Iris pigment epithelial cell (primary cell): Measurements from ENCODE around the gene STON1.
"Not testable (repeated sequence)": the region's sequence is repeated elsewhere in the genome, so short reads cannot be mapped to it uniquely, and the experiment has no call there.

ENCODE experiments used
- DNase-seq: peaks from one replicate; pipeline ENCODE4 v3.0.0-alpha.2; 2011; ENCODE audit warnings: low read depth

Gene STON1

DNA sequence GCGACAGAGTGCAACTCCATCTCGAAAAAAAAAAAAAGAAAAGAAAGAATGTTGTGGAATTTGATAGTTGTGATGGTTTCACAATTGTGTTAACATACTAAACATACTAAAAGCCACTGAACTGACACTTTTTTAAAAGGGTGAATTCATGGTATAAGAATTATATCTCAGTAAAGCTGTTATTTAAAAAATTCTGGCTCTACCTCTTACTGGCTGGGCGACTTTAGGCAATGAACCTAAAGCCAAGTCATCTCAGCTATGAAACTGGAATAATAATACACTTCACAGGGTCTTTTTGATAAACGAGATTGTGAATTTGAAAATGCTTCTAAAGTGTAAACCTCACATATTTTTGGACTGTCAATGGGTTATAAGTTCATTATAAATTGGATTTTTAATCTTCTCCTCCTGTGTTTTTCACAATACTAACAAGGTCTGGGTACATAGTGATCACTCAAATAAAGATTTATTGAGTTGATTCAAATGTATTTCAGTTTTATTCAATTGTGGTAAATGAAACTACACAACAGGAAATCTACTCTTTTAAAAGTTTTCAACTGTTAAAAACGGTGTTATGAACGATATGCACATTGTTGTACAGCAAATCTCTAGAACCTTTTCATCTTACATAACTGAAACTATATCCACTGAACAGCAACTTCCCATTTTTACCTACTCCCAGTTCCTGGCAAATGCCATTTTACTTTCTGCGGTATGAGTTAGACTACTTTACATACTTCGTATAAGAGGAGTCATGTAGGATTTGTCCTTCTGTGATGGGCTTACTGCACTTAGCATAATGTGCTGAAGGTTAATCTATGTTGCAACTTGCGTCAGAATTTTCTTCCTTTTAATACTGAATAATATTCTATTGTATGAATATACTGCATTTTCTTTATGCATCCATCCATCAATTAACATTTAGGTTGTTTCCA, 44.7 kb downstream of the STON1 start:
- DNase-seq = no peak

- no peak for DNase-seq
Observed at GRCh38 chr2:48578313-48578712, 48.4 kb downstream of the STON1 start.

DNA sequence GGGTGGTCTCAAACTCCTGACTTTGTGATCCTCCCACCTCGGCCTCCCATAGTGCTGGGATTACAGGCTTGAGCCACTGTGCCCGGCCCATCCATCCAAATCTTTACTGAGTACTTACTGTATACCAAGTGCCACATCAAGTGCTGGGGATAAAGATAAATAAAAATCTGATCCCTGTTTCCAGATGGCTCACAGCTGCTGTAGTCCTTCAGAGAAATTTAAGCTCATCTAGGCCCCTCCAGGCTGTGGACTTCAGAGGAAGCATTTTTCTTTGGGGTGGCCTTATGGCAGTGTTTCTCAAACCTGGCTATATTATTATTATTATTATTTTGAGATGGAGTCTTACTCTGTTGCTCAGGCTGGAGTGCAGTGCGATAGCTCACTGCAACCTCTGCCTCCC, 54.0 kb downstream of the STON1 start:
- DNase-seq = no peak

- DNase-seq = no peak
Observed at GRCh38 chr2:48584551-48584950, 54.6 kb downstream of the STON1 start.

DNA sequence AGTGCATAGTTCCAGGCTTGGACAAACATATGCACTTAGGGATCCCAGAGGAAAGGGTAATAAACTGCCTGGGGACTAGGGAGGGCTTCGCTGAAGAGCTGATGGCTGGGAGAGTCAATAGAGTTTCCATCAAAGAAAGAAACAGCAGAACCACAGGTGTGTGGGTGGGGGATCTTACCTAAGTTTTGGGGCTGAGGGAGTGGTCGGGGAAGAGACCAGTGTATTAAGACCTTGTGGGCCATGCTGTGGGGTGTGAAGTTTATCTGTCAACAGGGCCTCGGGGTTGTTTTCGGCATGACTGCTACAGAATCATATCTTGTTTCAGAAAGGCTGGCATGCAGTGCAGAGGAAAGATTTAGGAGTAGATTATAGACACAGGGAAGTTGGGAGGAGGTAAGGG, 56.5 kb downstream of the STON1 start:
- DNase-seq = no peak

DNA sequence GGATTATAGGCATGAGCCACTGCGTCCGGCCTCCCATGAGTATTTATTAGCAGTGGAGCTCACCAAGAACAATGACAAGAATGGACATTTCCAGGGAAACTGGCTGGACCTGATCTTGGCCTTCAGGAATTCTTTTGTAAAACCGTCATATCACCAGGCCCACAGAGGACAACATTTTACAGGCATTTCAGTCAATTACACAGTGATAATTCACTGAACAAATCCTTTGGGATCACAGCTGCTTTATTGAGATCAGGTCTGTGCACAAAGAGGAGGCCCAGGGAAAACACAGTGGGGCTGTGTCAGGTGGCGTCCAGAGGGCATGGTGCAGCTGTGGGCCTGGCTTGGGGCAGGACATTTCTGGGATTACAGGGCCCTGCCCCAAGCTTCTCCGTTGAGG, 57.6 kb downstream of the STON1 start:
- DNase-seq = no peak

GRCh38 chr2:48587961-48588360, 58.0 kb downstream of the STON1 start:
- no peak for DNase-seq

GRCh38 chr2:48588745-48589144, 58.8 kb downstream of the STON1 start:
- no peak for DNase-seq

DNA sequence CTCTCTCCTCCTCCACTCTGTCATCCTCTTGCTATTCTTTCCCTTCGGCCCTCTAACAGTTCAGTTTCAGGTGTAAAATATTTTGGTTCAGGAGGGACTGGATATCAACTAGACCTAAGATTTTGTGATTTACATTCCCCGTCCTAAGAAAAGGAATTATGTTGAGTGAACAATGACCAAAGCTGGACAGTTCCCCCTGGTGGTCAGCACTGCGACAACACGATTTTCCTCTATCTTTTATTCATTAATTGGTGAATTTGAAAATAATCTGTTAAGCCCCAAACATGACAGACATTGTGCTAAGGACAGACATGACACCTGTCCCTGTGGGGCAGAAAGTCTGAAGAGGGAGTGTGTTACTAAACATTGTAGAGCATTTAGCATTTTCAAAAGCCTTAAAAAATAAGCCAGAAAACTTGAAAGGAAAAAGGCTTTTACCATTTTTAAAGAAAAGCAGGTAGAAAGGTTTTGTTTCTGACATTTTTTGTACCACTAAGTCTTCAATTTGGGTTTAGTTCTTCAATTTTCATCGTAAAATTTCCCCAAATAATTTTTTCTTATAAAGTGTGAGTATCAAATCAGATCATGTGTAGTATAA, 59.3 kb downstream of the STON1 start:
- DNase-seq = peak; percentile 45

DNA sequence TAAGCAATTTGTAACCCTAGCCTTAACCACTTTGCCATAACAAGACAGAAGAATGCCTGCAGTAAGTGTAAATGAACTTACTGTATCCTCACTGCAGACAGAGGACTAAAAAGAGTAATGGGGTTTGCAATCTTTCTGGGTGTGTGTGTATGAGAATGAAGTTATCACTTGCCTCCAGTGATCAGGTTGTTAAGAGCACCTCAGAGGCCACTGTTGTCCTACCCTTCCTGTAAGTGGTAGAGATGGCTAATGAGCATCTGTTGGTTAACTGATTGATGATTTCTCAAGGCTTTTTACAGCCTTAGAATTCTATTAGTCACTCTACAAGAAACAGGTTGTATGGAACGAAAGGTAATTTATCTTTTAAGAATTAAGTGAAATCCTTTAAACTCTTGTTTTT, 60.1 kb downstream of the STON1 start:
- no peak for DNase-seq

GRCh38 chr2:48592067-48592466, 62.1 kb downstream of the STON1 start:
- DNase-seq = no peak

GRCh38 chr2:48596751-48597150, 66.8 kb downstream of the STON1 start:
- DNase-seq = not testable (repeated sequence)

DNA sequence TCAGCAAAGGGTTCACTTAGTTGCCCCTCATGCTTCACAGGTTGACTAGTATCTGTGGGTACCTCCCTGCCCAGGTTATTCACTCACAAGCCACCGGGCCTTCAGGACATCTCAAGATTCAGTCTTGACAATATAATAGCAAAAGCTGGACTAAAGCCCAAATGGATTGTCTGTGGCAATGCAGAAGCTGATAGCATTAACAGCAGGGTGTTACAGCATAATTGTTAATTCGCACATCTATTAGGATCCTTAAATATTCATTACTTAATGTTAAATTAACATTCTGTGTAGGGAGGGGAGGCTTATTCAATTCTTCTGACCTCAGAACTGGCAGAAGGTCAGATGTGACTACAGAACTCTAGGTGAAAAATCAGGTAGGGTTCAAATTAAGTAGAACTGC, 67.5 kb downstream of the STON1 start:
- no peak for DNase-seq

DNA sequence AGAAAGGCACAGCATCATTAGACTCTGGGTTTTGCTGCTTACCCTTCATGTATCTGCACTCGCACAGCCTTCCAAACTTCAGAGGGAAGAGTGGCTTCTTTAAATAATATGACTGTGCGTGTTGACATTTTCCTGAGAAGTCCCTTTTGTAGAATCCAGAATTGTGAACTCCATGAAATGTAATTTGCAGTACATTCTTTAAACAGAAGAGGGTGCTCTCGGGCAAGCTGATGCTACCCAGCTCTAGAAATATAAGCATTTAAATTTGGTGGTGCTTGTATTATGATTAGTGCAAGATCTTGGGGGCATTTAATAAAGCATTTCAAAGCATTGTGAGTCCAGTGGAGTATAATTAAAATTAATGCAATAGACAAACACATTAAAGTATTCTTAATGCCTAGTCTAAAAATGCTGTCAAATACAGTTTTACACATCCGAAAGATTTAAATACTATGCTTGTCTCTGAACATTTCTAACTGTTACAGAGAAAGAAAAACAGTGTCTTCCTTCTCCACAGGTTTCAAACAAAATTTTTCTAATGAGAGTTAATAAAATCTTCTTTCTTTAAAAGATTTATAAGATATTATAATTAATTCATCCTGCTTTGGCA, 70.4 kb downstream of the STON1 start:
- DNase-seq = peak; percentile 45

DNA sequence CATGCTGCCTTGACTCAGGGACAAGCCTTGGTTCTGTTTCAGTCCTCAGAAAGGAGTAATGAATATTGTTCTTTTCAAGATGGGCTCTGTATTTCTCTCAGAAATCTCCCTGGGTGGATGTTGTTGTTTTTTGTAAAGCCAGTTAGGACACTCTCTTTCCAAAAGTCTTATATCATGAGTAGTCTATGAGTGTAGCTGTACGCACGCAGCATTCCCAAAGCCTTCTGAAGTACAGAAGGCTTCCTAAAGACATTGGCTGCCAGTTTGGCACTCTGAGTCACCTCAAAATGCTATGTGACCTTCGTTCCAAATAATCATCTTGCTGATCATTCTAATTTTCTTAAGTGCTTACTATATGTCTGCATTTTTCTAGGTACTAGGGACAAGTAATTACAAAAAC, 71.0 kb downstream of the STON1 start:
- DNase-seq = peak; percentile 58

GRCh38 chr2:48601349-48601748, 71.4 kb downstream of the STON1 start:
- DNase-seq = peak; percentile 38

DNA sequence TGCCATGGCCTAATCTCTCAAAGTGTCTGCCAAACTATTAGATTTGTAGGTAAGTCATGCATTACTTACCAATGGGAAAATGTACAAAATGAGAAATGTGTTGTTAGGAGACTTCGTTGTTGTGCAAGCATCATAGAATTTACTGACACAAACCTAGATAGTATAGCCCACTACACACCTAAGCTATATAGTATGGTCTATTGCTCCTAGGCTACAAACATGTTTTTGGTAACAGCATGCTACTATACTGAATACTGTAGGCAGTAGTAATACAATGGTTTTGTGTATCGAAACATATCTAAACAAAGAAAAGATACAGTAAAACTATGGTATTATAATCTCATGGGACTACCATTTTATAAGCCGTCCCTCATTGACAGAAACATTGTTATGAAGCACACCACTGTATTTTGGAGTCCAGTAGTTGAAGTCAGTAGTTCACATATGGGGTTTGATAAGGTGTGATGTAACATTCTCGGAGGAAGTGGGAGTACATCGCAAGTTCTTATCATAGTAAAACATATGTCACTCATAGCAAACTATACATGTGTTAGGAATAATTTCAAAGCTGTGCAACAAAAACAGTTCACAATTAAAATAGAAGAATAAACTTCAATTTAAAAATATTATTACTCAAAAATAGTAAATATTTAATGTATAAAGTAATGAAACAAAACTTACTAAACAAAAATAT, 75.7 kb downstream of the STON1 start:
- no peak for DNase-seq

- no peak for DNase-seq
Observed at GRCh38 chr2:48607307-48608014, 77.5 kb downstream of the STON1 start.

GRCh38 chr2:48613211-48613610, 83.3 kb downstream of the STON1 start:
- no peak for DNase-seq

DNA sequence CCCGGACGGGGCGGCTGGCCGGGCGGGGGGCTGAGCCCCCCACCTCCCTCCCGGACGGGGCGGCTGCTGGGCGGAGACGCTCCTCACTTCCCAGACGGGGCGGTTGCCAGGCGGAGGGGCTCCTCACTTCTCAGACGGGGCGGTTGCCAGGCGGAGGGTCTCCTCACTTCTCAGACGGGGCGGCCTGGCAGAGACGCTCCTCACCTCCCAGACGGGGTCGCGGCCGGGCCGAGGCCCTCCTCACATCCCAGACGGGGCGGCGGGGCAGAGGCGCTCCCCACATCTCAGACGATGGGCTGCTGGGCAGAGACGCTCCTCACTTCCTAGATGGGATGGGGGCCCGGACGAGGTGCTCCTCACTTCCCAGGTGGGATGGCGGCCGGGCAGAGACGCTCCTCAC, 84.6 kb downstream of the STON1 start:
- not testable (repeated sequence) for DNase-seq

- DNase-seq = no peak
Observed at GRCh38 chr2:48617618-48618017, 87.7 kb downstream of the STON1 start, which contains the start of gene GTF2A1L. TSS of gene GTF2A1L (plus strand) at chr2:48617856. CDS start at chr2:48617875, 19 bp downstream.

DNA sequence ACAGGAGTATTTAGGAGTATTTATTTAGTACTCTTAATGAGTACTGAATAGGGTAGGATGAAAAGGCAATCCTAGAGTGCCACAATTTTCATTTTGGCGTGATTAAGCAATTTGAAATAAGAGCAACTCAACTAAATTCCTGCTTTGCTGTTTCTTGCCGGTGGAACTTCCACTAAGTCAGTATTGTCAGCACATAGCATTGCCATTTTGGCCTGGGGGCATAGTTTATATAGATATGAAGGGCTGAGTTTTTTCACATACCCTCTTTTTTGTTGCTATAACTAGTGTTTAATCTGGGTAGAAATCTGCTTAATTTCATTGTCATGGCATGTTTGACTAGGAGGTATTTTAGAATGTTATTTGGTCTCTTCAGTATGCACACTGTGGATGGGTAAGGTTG, 89.6 kb downstream of the STON1 start:
- DNase-seq = no peak
